ENCODE data around the gene APOD.
"Not testable (repeated sequence)": the region's sequence is repeated elsewhere in the genome, so short reads cannot be mapped to it uniquely, and the experiment has no call there.

APOD gene

GRCh38 chr3:195612075-195612800 is 28.5 kb upstream of the APOD start:
- in situ Hi-C loops (cut with HindIII; ENCODE audit: low sequenced_read_pairs) = no loop called here
- DNase-seq (ENCODE audit: low read depth) = no peak

GRCh38 chr3:195609229-195609628 is 25.5 kb upstream of the APOD start:
- TF ChIP-seq CTCF (IDR thresholded peaks at IDR 0.05; ENCODE audit: low read depth, low read length, missing control alignments) = no peak
- H3K4me3 ChIP-seq (ENCODE audit: low read depth, low read length) = no peak overlapping the region
- DNase-seq (ENCODE audit: low read depth) = no peak
- in situ Hi-C loops (cut with HindIII; ENCODE audit: low sequenced_read_pairs) = no loop called here

More at GRCh38 chr3:195612075-195612800, 28.5 kb upstream of the APOD start:
- no peak for TF ChIP-seq CTCF (IDR thresholded peaks at IDR 0.05; ENCODE audit: low read depth, low read length, missing control alignments)
- H3K4me3 ChIP-seq (ENCODE audit: low read depth, low read length) = no peak overlapping the region

DNA sequence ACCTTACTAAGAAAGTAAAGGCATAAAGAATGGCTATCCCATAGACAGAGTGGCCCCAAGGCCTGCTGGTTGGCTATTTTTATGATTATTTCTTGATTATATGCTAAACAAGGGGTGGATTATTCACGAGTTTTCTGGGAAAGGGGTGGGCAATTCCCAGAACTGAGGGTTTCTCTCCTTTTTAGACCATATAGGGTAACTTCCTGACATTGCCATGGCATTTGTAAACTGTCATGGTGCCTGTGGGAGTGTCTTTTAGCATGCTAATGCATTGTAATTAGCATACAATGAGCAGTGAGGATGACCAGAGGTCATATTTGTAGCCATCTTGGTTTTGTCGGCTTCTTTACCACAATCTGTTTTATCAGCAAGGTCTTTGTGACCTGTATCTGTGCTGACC is 18.0 kb upstream of the APOD start:
- in situ Hi-C loops (cut with HindIII; ENCODE audit: low sequenced_read_pairs); H3K4me3 ChIP-seq (ENCODE audit: low read depth, low read length); DNase-seq (ENCODE audit: low read depth): not testable (repeated sequence)

DNA sequence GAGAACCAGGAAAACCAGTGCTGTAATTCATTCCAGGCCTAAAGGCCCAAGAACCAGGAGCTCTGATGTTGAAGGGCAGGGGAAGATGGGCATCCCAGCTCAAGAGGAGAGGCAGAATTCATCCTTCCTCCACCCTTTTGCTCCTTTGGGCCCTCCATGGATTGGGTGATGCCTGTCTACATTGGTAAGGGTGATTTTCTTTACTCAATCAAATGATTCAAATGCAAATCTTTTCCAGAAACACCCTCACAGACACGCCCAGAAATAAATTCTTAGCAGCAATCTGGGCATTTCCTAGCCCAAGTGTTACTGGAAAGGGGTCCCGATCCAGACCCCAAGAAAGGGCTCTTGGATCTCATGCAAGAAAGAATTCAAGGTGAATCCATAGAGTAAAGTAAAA is 17.6 kb upstream of the APOD start:
- H3K4me3 ChIP-seq (ENCODE audit: low read depth, low read length) = no peak overlapping the region
- DNase-seq (ENCODE audit: low read depth) = no peak
- in situ Hi-C loops (cut with HindIII; ENCODE audit: low sequenced_read_pairs) = no loop called here
- TF ChIP-seq CTCF (IDR thresholded peaks at IDR 0.05; ENCODE audit: low read depth, low read length, missing control alignments) = no peak

DNA sequence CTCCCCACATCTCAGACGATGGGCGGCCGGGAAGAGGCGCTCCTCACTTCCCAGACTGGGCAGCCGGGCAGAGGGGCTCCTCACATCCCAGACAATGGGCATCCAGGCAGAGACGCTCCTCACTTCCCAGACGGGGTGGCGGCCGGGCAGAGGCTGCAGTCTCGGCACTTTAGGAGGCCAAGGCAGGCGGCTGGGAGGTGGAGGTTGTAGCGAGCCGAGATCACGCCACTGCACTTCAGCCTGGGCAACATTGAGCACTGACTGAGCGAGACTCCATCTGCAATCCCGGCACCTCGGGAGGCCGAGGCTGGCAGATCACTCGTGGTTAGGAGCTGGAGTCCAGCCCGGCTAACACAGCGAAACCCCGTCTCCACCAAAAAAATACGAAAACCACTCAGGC is 16.2 kb upstream of the APOD start:
- in situ Hi-C loops (cut with HindIII; ENCODE audit: low sequenced_read_pairs); DNase-seq (ENCODE audit: low read depth): not testable (repeated sequence)

DNA sequence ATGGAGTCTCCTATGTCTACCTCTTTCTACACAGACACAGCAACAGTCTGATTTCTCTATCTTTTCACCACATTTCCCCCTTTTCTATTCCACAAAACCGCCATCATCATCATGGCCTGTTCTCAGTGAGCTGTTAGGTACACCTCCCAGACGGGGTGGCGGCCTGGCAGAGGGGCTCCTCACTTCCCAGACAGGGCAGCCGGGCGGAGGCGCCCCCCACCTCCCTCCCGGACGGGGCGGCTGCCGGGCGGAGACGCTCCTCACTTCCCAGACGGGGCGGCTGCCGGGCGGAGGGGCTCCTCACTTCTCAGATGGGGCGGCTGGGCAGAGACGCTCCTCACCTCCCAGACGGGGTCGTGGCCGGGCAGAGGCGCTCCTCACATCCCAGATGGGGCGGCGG is 15.8 kb upstream of the APOD start:
- in situ Hi-C loops (cut with HindIII; ENCODE audit: low sequenced_read_pairs); H3K4me3 ChIP-seq (ENCODE audit: low read depth, low read length); DNase-seq (ENCODE audit: low read depth): not testable (repeated sequence)

More for the DNA sequence above, 16.2 kb upstream of the APOD start:
- H3K4me3 ChIP-seq (ENCODE audit: low read depth, low read length) = not testable (repeated sequence)

DNA sequence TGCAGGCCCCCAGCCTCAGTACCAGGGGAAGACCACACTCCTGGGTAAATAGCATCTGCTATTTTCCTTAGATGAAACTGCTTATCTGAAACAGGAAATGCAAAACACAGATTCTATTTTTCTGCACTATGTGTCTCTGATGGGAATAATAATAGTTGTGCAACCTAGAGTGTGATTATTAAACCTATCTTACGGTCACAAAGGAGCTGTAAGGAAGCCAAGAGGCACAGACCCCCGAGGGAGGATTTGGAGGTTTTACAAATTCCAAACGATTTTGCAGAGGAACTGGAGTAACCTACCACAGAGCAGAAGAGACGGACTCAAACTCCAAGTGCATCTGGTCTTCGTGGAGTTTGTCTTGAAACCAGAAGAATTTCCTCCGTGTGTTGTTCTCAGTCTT is 14.1 kb upstream of the APOD start:
- in situ Hi-C loops (cut with HindIII; ENCODE audit: low sequenced_read_pairs) = no loop called here
- TF ChIP-seq CTCF (IDR thresholded peaks at IDR 0.05; ENCODE audit: low read depth, low read length, missing control alignments) = no peak
- DNase-seq (ENCODE audit: low read depth) = no peak
- H3K4me3 ChIP-seq (ENCODE audit: low read depth, low read length) = no peak overlapping the region

DNA sequence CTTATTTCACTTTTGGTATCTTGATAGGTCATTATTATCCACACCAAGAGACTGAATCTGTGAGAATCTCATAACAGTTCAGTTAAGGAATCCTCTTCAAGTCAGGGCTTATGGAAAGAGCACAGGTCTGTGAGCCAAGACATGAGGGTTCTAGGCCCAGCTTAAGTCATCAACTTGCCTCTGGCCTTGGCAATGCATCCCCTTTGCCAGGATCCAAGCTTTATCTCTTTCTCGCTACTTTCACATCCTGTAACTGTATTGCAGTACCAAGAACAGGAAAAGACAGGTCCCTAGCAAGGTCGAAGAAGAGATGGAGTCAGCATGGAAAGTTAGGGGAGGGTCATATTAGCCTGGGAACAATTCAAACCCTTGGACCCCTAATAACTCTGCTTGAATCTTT is 13.5 kb upstream of the APOD start:
- no peak for TF ChIP-seq CTCF (IDR thresholded peaks at IDR 0.05; ENCODE audit: low read depth, low read length, missing control alignments)
- no peak for DNase-seq (ENCODE audit: low read depth)
- H3K4me3 ChIP-seq (ENCODE audit: low read depth, low read length) = no peak overlapping the region
- in situ Hi-C loops (cut with HindIII; ENCODE audit: low sequenced_read_pairs) = no loop called here

All from astrocyte of the cerebellum (primary cell).